Measurements from ENCODE around the gene DCAF12.
A peak's percentile ranks its signal among the peaks of the same experiment; 100 is the strongest.

DCAF12 gene

GRCh38 chr9:34124926-34125325 is 1.6 kb downstream of the DCAF12 start:
- no peaks in the 10 kb centered on the region for H3K27me3 ChIP-seq (ENCODE audit: insufficient read depth, low read length, poor library complexity)
- H3K4me1 ChIP-seq (ENCODE audit: insufficient read depth, low read length) = peaks cover 37% of the 10 kb centered on the region
- peaks cover 43% of the 10 kb centered on the region for H3K36me3 ChIP-seq (ENCODE audit: insufficient read depth, low read length)
- peaks cover 21% of the 10 kb centered on the region for H4K20me1 ChIP-seq (ENCODE audit: insufficient read depth, low read length)
- peak overlapping the region; percentile 94 for H3K9ac ChIP-seq (ENCODE audit: low read depth, low read length)
- H3K4me2 ChIP-seq (ENCODE audit: insufficient read depth, low read length) = peak overlapping the region; percentile 87
- ATAC-seq (ENCODE audit: insufficient read depth, low read depth) = no peak
- TF ChIP-seq CTCF (IDR thresholded peaks at IDR 0.05; ENCODE audit: borderline replicate concordance, extremely low read depth, low read length, poor library complexity, severe bottlenecking) = no peak
- TF ChIP-seq EZH2 (IDR thresholded peaks at IDR 0.05; ENCODE audit: borderline replicate concordance, low read depth, low read length, severe bottlenecking) = no peak
- H2AFZ ChIP-seq (ENCODE audit: low read depth, low read length) = no peak overlapping the region
- peaks cover 63% of the 10 kb centered on the region for H3K79me2 ChIP-seq (ENCODE audit: insufficient read depth, low read length)
- peak overlapping the region; percentile 100; a peak in 3 of 4 replicates for H3K4me3 ChIP-seq (ENCODE audit: low read depth in 1 of 2, low read length in 2 of 2)
- DNase-seq = no peak
- peak overlapping the region; percentile 94 for H3K27ac ChIP-seq (ENCODE audit: low read length)
- H3K9me3 ChIP-seq (ENCODE audit: insufficient read depth, low read length, severe bottlenecking) = no peaks in the 10 kb centered on the region

DNA sequence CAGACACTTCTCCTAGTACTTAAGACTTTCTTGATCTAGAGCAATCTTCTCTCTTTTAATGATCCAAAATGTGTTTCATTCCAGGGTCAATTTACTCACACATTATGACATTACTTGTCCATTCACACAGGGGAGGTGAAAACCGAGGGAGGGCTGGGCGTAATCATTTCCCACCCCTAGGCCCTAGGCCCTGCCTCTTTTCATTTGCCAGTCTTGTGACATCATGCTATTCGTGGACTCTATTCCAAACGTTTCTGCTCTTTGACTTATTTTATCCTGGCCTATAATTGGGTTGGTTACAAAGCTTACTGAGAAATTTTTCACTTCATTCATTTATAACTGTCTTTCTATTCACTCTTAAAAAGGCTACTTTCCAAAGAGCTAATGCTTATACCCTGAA is 2.4 kb downstream of the DCAF12 start:
- no peaks in the 10 kb centered on the region for H3K9me3 ChIP-seq (ENCODE audit: insufficient read depth, low read length, severe bottlenecking)
- H2AFZ ChIP-seq (ENCODE audit: low read depth, low read length) = no peak overlapping the region
- H4K20me1 ChIP-seq (ENCODE audit: insufficient read depth, low read length) = peaks cover 24% of the 10 kb centered on the region
- peaks cover 37% of the 10 kb centered on the region for H3K4me1 ChIP-seq (ENCODE audit: insufficient read depth, low read length)
- TF ChIP-seq CTCF (IDR thresholded peaks at IDR 0.05; ENCODE audit: borderline replicate concordance, extremely low read depth, low read length, poor library complexity, severe bottlenecking) (no peak), EZH2 (IDR thresholded peaks at IDR 0.05; ENCODE audit: borderline replicate concordance, low read depth, low read length, severe bottlenecking) (no peak)
- H3K79me2 ChIP-seq (ENCODE audit: insufficient read depth, low read length) = peaks cover 71% of the 10 kb centered on the region
- H3K27me3 ChIP-seq (ENCODE audit: insufficient read depth, low read length, poor library complexity) = no peaks in the 10 kb centered on the region
- peaks cover 43% of the 10 kb centered on the region for H3K36me3 ChIP-seq (ENCODE audit: insufficient read depth, low read length)
- H3K9ac ChIP-seq (ENCODE audit: low read depth, low read length) = peak overlapping the region; percentile 94; the same call in 1 of the 2 replicates
- peak overlapping the region; percentile 87; the same call in 1 of the 2 replicates for H3K4me2 ChIP-seq (ENCODE audit: insufficient read depth, low read length)
- ATAC-seq (ENCODE audit: insufficient read depth, low read depth) (no peak), DNase-seq (no peak)
- peak overlapping the region in 1 of 2 experiments; percentile 100; a peak in 1 of 4 replicates for H3K4me3 ChIP-seq (ENCODE audit: low read depth in 1 of 2, low read length in 2 of 2)
- H3K27ac ChIP-seq (ENCODE audit: low read length) = no peak overlapping the region

DNA sequence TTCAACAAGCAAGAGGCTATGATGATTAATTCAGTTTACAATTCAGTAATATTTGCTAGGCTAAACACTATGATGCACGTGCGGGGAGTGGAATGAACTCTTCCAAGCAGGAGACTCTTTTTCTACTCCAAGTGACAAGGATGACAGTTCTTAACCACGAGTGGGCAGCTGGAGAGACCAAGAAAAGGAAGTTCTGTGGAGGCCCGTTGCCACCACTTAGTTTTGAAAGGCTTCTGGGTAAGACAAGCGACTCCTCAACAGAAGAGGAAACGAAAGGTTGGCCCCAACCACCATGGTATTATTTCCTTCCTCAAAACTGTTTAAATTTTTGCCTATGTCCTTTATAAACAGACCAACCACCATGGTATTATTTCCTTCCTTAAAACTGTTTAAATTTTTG is 2.8 kb downstream of the DCAF12 start:
- Histone ChIP-seq H3K4me2 (ENCODE audit: insufficient read depth, low read length) (peak overlapping the region; percentile 87; the same call in 1 of the 2 replicates), H3K9me3 (ENCODE audit: insufficient read depth, low read length, severe bottlenecking) (no peaks in the 10 kb centered on the region), H2AFZ (ENCODE audit: low read depth, low read length) (no peak overlapping the region), H3K27me3 (ENCODE audit: insufficient read depth, low read length, poor library complexity) (no peaks in the 10 kb centered on the region), H3K27ac (ENCODE audit: low read length) (no peak overlapping the region), H4K20me1 (ENCODE audit: insufficient read depth, low read length) (peaks cover 24% of the 10 kb centered on the region), H3K36me3 (ENCODE audit: insufficient read depth, low read length) (peaks cover 46% of the 10 kb centered on the region), H3K4me1 (ENCODE audit: insufficient read depth, low read length) (peaks cover 37% of the 10 kb centered on the region), H3K9ac (ENCODE audit: low read depth, low read length) (peak overlapping the region; percentile 94; the same call in 1 of the 2 replicates), H3K4me3 (ENCODE audit: low read depth in 1 of 2, low read length in 2 of 2) (peak overlapping the region in 1 of 2 experiments; percentile 100; a peak in 1 of 4 replicates), H3K79me2 (ENCODE audit: insufficient read depth, low read length) (peaks cover 74% of the 10 kb centered on the region)
- DNase-seq (peak; percentile 13), ATAC-seq (ENCODE audit: insufficient read depth, low read depth) (no peak)
- TF ChIP-seq EZH2 (IDR thresholded peaks at IDR 0.05; ENCODE audit: borderline replicate concordance, low read depth, low read length, severe bottlenecking) (no peak), CTCF (IDR thresholded peaks at IDR 0.05; ENCODE audit: borderline replicate concordance, extremely low read depth, low read length, poor library complexity, severe bottlenecking) (no peak)
